Measurements from ENCODE around the gene NMT1.

Gene NMT1

DNA sequence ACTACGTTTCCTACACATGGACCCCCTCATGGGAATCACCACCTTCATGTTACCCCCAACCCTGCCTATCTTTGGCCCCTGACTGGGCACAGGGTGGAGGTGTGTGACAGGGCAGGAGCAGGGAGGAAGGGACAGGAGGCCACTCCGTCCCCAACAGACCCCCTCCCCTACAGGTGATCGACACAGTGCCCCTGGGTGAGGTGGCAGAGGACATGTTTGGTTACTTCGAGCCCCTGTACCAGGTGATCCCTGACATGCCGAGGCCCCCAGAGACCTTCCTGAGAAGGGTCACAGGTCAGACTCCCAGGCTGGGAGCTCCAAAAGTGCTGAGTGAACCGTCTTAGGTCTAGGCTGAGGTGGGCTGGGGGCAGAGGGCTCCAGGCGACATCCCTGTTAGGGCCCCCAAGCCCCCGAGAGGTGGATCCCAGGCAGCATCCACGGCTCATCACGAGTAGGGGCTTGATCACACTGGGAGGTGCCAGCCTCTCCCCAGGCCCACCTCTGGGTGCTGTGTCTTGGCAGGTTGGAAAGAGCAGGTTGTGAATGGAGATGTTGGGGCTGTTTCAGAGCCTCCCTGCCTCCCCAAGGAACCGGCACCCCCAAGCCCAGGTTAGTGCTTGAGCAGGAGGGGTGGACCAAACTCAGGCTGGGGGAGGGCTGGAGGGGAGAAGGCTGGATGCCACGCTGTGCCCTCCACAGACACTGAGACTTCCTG, 75.9 kb downstream of the NMT1 start:
- no peak for DNase-seq (ENCODE audit: low spot score)

DNA sequence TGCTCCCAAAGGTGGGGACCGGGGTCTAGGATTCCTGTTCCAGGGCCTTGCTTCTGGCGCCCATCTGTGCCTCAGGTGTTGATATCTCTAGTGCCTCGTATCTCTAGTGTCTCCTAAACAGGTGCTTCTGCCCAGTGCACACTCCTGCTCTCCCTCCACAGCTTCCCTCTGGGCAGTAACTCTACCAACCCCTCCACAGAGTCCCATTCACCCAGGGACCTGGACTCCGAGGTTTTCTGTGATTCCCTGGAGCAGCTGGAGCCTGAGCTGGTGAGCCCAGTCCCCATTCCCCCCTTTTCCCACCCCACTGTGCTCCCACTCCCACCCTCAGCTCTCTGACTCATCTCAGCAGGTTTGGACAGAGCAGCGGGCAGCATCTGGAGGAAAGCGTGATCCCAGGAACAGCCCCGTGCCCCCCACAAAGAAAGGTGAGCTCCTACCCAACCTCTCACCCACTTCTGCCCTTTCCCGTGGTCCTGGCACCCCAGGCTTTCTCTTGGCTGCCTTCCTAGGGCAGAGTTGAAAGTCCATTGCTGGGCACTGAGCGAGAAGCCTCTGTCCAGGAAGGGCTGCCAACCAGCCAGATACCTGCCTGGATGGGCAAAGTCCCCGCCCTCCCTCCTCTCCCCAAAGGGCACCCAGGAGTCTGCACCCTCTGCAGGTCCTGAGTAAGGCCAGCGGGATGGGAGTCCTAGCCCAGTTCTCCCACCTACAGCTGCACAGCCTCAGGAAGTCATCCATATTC, 76.6 kb downstream of the NMT1 start:
- no peak for DNase-seq (ENCODE audit: low spot score)

DNA sequence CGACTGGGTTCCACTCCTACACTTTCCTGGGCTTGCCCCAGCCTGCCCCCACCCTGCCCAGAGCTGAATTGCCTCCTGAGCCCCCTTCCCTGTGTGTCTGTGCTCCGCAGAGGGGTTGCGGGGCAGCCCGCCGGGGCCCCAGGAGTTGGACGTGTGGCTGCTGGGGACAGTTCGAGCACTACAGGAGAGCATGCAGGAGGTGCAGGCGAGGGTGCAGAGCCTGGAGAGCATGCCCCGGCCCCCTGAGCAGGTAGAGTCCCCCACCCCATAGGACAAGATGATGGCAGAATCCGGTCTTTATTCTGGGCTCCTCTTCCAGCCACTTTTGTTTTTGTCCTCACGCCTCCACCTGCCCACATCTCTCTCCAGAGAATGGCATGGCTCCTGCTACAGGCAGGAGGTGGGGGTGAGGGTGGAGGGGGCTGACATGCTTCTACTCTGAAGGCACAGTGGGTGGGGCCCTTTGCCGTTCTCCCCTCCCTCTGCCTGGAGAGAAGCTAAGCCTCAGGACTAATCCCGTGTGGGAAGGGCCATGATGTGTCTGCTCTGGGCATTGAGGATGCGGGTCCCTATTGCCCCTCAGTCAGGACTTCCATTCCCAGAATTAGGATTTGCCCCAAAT, 77.9 kb downstream of the NMT1 start:
- DNase-seq (ENCODE audit: low spot score): no peak

DNA sequence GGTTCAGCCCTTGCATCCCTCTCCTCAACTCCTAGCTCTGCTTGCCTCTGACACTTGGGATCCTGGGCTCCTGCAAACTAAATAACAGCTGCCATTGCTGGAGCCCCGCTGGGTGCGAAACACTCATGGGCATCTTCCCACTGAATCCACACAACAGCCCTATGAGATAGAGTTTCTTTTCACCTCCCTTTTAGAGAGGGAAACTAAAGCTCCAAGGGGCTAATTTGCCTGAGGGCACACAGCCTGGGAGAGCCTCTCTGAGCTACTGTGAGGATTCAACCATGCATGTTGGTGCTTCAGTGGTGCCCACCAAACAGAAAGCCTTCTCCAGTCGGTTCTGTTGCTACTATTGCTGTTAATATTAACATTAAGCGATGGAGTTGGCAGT, 78.4 kb downstream of the NMT1 start:
- DNase-seq (ENCODE audit: low spot score): no peak

DNA sequence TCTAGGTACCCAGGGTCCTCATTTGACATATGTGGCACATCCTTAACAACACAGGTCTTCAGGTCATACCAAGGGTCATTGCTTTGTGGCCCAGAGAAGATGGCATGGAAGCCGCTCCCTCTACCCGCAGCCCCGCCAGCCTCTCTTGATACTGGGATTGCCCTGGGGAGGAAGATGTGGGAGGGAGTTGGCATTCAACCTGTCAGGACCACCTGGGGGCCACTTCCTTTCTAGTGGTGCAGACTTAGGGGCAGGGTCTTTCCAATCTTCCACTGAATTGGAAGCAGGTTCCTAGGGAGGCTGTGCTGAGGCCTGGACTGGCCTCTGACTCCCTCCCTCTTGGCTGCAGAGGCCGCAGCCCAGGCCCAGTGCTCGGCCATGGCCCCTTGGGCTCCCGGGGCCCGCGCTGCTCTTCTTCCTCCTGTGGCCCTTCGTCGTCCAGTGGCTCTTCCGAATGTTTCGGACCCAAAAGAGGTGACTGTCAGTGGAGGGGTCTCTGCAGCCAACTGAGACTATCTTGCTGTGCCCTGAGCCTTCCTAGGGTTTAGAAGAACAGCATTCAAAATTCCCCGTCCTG, 82.1 kb downstream of the NMT1 start:
- no peak for DNase-seq (ENCODE audit: low spot score)

DNA sequence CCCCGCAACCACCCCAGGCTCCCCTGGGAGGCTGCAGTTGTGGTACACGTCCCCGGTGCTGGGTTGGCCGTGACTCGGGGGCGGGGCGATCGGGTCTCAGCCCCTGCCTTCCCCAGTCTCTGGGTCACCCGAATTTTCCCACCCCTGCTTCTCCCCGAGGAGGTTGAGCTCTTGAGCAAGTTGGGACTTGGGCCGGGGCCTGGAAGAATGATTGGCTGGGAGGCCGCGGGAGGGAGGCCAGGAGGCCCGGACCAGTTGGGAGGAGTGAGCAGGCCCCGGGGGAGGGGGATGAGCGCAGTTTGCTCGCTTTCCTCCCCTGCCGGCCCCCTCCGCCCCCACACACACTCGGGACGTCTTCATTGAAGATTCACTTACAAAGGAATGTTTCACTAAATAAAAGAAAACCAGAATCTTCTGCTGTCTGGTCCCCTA, 82.7 kb downstream of the NMT1 start:
- no peak for DNase-seq (ENCODE audit: low spot score)

DNA sequence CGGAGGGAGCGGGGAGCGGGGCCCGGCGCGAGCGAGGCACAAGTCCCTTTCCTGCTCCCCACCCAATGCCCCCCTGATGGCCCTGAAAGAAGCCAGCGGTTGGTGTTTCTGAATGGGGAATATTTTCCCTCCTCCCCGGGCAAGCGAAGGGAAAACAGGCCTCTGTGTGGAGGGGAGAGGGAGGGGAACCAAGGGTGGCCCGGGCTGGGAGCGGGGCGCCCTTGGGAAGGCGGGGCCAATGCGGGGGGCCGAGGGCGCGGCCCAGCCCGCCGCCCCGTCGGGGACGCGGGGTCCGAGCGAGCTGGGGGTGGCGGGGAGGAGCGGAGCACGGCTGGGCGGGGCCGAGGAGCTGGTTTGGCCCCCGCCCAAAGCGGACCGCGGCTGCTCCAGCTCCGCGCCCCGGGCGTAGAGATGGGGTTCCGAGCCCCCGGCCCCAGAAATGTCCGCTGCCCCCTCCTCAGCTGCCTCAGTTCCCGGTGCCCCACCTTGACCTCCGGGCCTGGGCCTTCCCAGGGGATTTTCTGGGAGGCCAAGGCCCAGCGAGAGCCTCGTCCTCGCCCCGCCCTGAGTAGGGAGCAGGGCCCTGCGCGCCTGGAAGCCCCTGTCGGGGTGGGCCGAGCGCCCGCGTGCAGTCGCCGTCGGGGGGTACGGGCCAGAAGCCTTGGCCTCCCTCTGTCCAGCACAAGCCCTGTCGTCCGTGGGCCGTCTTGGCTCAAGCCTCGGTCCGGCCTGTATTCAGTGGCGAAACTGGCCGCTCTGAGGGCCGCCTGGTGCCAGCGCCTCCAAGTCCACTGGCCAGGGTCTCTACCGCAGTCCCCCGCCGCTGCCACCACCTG, 83.3 kb downstream of the NMT1 start:
- no peak for DNase-seq (ENCODE audit: low spot score)

DNA sequence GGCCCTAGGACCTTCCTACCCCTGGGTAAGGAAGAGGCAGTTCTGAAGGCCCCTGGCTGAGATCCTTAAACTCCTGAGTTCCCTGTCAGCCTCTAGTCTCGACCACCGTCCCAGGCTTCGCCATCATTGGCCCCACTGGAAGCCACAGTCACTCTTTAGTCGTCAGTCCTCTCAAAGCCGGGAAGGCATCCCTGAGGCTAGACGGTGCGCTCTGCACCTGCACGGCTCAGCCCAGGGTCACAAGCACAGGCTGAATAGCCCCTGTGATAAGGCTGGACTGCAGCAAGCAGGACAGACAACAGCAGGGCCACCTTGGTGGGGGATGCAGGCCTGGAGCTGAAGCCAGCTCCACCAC, 83.9 kb downstream of the NMT1 start:
- DNase-seq (ENCODE audit: low spot score): no peak

DNA sequence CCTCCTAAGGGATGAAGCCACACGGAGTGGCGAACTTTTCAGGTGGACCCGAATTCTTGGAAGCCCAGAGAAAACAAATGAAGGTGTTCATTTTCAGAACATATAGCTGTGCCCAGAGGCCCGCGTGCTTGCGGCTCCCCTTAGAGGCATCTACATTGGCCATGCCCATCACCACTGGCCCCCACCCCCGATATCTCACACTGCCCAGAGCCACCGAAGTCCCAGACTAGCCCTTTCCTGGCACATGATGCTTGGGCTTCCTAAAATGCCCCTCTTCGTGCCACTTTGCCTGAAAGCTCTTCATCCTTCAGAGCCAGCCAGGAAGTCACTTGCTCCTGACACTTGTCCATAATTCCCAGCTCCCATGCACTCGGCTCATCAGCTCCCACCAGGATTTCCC, 85.0 kb downstream of the NMT1 start:
- no peak for DNase-seq (ENCODE audit: low spot score)

DNA sequence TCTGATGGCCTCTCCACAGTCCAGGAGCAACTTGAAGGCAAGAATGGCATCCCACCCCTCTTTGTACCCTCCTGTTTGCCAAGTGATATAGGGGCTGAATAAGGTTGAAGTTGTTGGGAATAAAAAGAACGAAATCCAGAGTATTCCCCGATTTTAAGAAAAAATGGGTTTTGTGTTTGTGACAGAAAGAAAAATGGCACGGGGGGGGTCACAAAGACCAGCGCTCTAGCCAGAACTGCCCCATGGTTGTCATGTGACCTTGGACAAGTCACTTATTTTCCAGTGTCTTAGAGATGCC, 85.4 kb downstream of the NMT1 start:
- DNase-seq (ENCODE audit: low spot score): no peak

DNA sequence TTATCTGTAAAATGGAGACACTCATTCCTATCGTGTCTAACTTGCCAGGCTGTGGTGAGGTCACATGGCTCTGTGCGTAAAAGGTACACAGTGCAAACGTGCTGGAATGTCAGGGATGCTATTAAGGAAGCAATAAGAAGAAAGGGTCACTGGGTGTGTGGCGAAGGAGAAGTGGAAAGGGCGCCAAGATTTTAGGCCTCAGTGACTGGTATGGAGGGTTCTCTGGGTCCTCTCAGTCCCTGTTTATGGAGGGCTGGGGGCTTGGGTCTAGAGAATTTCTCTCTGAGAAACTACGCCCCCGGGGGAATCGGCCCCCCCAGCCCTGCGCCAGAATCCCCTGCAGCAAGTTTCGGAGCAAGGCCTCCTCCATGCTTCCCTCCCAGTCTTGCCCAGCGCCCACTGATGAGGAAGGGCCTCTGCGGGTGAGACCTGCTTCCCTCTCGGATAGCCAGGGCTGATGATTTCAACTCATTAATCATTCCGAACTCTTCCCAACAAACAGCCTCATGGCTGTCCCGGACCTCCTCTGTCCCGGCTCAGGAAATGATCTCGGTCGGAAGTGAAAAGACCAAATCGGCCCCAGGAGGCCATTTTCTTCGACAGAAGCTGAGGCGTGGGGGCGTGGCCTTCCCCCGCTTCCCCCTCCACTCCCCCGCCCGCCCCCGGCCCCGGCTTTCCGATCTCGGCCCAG, 85.9 kb downstream of the NMT1 start:
- DNase-seq (ENCODE audit: low spot score): peak; percentile 68

DNA sequence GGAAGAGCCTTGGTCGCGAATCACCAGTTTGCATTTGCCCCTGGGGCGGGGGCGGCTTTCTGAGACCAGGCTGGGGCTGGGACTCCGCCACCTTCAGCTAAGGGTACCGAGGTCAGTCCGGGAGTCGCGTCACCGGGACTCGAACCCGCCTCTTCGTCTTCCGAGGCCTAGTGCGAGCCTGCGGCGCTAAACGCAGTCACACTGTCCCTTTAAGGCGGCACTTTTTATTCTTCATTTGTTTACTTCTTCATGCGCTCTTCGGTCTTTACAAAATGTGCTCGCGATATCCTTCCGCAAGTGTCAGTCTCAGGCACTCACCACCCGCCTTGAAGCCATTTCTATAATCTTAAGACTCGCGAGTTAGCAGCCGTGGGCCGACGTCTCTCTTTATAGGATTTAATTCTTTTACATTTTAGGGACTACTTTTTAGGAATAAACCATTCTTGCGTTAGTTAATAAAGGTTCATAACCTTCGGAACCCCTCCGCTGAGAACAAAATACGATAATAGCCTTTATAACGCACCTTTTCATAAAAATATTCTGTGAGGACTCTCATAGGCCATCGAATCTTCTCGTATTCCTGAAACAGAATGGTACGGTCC, 86.6 kb downstream of the NMT1 start:
- DNase-seq (ENCODE audit: low spot score): peak; percentile 68

DNA sequence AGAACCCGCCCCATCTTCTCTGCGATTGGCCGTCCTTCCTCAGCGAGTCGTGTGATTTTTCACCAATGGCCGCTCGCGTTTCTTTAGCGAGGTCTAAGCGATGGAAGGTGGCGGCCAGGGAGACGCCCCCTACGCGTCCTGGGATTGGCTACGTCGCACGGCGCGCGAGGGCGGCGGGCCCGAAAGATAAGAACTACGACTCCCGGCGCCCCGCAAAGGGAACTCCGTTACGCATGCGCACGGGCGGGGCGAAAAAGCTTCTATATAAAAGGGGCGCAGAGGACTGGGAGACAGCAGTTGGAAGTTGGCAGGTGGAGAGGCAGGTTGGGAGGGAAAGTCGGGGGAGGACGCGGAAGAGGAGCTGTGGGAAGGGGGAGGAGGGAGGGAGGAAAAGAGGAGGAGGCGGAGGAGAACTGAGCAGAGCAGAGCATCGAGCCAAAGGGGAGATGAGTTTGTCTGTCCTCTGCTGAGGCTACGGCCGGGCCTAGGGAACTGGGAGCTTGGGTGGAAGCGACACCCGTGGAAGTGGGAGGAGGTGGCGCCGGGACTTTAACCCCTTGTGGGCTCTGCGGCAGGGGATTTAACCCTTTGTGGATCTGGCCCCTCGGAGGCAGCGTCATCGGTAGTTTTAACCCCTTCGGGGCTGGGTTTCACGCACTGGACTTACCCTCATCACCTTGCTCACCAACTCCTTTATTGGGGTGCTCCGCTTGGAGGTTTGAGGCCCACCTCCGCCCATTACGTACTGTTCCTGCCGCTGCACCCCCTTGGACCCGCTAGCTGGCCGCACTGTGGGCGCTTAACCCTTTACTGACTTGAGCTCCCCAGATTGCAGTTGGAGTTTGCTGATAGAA, 87.3 kb downstream of the NMT1 start, which contains the start of gene HEXIM1:
TSS of gene HEXIM1 (plus strand) at position 293 of the 854 bp plus-strand sequence. CDS start 716 bp downstream, outside the sequence.
- peak; percentile 98 for DNase-seq (ENCODE audit: low spot score)

DNA sequence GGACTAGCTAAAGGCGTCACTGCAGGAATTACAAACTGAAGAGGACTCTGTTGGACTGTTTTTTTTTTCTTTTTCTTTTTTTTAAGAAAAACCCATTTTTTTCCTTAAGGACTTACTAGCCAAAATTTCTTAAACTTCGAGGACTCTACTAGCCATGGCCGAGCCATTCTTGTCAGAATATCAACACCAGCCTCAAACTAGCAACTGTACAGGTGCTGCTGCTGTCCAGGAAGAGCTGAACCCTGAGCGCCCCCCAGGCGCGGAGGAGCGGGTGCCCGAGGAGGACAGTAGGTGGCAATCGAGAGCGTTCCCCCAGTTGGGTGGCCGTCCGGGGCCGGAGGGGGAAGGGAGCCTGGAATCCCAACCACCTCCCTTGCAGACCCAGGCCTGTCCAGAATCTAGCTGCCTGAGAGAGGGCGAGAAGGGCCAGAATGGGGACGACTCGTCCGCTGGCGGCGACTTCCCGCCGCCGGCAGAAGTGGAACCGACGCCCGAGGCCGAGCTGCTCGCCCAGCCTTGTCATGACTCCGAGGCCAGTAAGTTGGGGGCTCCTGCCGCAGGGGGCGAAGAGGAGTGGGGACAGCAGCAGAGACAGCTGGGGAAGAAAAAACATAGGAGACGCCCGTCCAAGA, 88.0 kb downstream of the NMT1 start:
- DNase-seq (ENCODE audit: low spot score): peak; percentile 78

DNA sequence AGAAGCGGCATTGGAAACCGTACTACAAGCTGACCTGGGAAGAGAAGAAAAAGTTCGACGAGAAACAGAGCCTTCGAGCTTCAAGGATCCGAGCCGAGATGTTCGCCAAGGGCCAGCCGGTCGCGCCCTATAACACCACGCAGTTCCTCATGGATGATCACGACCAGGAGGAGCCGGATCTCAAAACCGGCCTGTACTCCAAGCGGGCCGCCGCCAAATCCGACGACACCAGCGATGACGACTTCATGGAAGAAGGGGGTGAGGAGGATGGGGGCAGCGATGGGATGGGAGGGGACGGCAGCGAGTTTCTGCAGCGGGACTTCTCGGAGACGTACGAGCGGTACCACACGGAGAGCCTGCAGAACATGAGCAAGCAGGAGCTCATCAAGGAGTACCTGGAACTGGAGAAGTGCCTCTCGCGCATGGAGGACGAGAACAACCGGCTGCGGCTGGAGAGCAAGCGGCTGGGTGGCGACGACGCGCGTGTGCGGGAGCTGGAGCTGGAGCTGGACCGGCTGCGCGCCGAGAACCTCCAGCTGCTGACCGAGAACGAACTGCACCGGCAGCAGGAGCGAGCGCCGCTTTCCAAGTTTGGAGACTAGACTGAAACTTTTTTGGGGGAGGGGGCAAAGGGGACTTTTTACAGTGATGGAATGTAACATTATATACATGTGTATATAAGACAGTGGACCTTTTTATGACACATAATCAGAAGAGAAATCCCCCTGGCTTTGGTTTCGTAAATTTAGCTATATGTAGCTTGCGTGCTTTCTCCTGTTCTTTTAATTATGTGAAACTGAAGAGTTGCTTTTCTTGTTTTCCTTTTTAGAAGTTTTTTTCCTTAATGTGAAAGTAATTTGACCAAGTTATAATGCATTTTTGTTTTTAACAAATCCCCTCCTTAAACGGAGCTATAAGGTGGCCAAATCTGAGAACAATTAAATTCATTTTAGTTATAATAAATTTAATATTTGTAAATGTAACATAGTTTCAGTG, 88.8 kb downstream of the NMT1 start:
- DNase-seq (ENCODE audit: low spot score): no peak

DNA sequence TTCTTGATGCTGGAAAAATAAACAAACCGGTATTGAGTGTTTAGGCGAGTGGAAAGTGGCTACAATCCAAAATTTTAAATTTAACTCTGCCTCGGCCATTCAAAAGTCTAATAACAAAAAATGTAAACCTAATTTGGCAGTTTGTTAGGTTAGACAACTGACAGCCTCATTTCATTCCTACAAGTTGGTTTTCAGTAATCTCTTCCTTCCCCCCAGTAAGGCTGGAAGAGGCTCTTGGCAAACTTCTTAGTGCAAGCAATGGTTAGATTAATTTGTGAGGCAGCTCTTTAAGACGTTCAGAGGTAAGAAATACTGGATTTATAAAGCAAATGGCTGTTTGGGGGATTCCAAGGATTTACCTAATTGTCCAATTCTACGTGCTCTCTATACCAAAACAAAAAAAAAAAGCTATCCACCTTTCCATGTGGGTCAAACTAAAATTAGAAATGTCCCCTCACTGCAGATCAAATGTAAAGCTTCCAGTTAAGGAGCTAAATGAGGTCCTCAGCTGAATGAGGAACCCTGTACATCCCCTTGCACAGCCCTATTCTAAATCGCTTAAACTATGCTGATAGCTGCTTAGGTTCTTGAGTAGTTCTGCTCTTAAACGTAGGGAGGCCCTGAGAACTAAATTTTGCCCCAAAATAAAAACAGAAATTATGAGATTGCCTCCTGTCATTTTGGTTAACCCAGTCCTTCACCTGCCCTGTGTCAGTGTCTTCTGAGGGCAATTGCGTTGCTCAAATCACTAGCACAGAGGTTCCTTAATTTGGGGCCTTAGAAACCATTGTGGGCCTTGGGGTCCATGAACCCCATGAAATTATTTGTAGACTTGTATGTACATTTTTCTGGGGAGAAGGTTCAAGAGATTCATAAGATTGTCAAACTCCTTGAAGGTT, 90.0 kb downstream of the NMT1 start:
- no peak for DNase-seq (ENCODE audit: low spot score)

DNA sequence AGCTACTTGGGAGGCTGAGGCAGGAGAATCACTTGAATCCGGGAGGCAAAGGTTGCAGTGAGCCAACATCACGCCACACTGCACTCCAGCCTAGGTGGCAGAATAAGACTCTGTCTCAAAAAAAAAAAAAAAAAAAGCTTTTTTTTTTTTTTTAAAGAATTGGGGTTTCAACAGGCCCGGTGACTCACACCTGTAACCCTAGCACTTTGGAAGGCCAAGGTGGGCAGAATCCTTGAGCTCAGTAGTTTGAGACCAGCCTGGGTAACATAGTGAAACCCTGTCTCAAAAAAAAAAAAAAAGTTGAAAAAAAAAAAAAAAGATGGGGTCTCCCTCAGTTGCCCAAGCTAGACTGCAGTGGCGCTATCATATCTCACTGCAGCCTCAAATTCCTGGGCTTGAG, 93.9 kb downstream of the NMT1 start:
- DNase-seq (ENCODE audit: low spot score): no peak

Measured in HuH-7.5 (cell line).